Measurements from ENCODE around the gene UBAC2.

UBAC2 gene

DNA sequence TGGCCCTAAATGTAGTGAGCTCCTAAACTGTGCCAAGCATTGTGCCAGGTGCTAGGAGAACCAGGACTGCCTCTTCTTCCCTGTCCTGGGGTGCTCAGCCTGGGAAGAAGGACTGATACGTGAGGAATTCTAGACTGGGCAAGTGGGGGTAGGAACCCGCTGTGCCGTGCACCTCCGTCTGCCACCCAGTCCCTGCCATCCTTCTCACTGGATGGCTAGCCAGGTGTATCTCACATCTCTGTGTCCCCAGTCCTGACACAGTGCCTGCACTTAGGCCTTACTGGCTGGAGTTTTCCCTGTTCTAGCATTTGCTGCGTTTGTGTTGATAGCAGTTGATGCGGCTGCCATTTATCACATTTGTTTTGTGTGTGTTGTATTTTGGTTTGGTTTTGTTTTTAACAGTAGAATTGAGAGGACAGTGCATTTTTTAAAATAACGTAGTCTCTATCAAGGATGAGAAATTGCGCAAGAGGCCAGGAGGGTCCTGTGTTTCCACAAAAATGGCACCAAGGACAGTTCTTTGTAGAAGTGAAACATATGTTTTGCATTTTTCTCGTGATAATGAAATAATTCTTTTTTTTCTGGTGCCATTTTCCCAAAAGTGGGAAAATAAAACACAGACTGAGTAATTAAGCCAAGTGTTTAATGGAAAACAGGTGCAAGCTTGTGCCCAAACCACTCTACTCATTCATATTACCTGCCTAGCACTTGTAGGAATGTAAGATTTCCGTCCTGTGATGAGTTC, 111.3 kb downstream of the UBAC2 start:
- no peak for DNase-seq (ENCODE audit: low read depth in 3 of 3)

DNA sequence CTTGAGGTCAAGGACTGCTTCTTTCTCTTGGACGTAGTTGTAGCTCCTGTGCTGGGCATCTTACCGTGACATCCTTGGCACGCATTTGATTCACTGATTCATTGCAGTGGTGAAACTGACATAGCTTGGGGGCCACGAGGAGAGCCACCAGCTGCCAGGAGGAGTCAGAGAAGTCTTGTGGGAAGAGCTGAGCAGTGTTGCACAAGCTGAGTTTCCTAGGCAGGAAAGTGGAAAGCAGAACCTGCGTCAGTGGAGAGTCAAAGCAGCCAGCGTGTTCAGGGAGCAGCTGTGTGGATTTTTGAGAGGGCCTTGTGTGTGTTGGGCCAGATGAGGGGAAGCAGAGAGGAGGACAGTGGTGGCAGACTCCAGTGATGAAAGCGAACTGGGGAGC, 111.8 kb downstream of the UBAC2 start:
- DNase-seq (ENCODE audit: low read depth in 3 of 3): peak in 1 of 3 donors; percentile 49

DNA sequence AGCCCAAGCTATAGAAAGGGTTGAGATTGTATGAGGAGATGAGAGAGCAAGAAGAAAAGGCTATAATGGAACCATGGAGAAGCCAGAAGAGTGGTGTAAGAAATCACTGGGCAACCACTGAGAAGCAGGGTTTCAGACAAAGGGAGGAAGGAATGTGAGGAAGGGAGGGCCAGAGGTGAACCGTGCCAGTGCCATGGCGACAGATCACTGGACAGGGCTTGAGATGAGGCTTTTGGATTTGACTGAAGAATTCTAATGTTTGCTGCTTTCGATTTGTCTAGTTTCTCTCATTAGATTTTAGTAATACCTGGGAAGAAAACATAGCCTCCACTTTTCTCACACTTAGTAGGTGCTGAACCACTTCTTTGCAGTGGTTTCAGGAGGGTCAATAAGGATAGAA, 112.8 kb downstream of the UBAC2 start:
- no peak for DNase-seq (ENCODE audit: low read depth in 3 of 3)

DNA sequence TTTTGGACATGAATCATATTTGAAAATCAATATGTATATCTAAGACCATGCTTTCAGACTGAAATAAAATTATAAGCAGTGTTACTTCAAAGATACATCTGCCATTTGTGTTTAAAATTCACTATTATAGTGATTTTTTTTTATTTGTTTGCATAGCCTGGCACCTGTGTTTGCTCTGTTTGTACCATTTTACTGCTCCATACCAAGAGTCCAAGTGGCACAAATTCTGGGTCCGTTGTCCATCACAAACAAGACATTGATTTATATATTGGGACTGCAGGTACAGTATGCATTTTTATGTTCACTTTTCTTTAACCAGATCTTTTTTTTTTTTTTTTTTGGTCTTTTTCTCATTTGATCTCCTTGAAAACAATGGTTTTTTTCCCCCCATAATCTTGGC, 113.3 kb downstream of the UBAC2 start:
- DNase-seq (ENCODE audit: low read depth in 3 of 3): no peak

DNA sequence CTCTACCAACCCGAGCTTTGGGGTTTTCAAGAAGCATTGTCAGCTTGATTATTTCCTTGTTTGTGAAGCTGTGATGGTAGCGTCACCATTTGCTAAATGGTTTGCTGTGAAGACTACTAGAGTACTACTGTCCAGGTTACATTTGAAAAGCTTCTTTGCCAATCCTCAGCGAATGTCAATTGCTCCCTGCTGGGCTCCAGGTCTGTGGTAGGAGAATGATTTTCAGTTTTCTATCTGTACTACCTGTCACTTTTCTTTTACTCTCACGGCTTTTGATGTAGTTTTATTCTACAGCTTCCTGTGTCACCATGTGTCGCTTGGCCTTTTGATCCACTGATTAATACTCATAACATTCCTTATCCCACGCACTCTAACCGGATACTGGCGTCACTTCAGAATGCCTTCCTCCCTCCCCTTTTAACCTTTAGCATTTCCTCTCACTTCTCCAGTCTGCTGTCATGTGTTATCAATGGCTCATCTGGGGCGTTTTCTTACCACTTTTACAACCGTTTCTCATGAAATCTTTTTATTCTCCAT, 114.1 kb downstream of the UBAC2 start:
- DNase-seq (ENCODE audit: low read depth in 3 of 3): peak; percentile 51 to 62 (median 60)

DNA sequence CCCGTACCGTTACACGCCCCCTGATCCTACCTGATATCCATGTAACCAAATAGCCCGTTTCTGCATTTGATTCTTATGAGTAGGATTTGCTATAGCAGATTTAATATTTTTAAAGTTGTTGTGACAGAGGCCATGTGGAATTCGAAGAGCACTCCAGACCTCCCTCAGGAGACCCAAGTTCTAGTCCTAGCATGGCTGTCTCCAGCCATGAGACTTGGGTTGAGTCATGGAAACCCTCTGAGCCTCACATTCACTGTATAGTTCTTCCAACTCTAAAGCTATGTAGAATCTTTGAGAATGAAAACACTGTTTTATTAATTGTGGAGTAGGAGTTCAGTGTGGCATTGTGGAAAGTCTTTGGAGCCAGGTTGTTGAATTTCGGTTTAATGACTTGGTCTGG, 114.5 kb downstream of the UBAC2 start:
- DNase-seq (ENCODE audit: low read depth in 3 of 3): no peak

DNA sequence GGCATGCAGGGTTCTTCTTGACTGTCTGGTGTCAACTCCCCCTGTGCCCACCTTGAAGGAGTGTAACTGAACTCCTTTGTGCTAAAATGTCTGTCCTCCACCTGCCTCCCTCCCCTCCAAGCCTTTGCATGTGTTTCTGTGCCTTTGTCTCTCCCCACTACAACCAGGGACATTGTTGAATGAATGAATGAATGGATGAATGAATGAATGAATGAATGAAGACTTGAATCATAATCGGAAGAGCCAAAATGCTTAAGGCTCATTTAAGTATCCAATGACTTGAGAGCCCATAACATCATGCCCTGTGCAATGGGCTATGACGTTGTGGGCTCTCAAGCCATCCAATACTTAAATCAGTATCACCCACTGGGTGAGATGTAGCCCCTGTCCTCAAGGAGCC, 115.6 kb downstream of the UBAC2 start:
- no peak for DNase-seq (ENCODE audit: low read depth in 3 of 3)

DNA sequence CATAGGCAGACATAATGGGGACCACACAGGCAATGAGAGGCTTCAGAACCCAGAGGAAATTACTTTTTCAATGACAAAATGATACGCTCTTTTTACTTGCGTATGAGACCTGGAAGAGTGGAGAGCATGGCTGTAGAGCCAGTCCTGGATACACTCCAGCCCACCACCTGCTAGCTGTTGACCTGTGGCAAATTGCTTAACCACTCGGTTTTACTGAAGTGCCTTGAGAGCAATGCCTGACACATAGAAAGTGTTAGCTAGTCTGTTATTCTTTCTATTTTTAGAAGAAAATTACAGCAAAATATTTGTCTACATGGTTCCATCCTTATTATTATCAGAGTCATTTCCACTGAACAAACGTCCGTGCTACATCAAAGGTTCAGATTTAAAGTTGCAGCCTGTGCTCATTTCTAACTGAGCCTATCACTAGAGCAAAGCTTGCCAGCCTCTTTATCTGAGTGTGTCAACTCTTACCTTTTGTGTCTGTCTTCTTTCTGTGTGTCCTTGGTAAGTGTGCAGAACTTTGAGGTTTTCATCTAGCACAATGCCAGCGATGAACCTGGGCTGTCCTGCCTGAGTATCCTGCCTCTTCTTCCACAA, 116.1 kb downstream of the UBAC2 start:
- no peak for DNase-seq (ENCODE audit: low read depth in 3 of 3)

DNA sequence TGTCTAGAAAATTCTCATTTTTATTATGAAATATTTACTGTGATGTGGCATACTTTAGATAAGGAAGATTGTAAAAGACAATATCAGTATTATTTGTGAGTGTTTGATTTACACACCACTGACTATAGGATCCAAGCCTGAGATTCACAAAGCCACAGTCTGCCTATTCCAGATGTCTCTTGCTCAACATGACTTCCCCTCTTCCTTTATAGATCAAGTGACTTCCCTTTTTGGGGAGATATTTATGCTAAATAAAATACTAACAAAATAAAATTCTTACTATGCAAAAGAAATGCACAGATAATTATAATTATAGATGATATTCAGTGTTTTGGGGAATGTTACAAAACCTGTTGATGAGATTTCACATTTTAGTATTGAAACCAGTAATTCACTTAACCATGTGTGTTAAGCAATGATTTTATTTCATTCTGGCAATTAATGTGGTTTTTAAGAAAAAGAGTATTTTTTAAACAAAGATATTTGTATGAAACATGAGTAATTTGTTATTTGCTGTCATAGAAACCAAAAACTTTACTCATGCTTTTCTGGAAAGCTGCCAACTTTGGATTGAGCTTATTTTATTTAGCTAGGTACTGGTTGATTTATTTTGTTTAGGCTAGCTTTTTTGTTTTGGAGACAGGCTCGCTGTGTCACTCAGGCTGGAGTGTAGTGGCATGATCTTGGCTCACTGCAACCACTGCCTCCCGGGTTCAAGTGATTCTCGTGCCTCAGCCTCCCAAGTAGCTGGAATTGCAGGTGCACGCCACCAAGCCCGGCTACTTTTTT, 120.2 kb downstream of the UBAC2 start:
- DNase-seq (ENCODE audit: low read depth in 3 of 3): no peak

DNA sequence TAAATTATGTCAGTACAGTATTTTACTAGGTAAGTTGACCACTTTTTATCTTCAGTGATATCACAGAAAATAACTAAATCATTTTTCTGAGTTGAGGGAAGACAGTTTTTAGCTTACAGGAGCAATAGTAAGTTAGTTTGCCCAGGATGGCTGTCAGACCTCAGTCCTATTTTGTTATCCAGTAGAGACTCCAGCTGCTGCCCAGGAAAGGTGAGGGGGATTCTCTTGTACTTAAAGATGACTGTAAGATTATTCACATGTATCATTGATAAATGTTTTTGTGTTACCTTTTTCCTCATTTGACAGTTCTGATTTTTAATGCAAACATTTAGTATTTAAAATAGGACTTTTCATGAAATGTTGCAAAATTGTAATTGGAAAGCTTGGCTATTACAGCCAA, 121.1 kb downstream of the UBAC2 start:
- no peak for DNase-seq (ENCODE audit: low read depth in 3 of 3)

DNA sequence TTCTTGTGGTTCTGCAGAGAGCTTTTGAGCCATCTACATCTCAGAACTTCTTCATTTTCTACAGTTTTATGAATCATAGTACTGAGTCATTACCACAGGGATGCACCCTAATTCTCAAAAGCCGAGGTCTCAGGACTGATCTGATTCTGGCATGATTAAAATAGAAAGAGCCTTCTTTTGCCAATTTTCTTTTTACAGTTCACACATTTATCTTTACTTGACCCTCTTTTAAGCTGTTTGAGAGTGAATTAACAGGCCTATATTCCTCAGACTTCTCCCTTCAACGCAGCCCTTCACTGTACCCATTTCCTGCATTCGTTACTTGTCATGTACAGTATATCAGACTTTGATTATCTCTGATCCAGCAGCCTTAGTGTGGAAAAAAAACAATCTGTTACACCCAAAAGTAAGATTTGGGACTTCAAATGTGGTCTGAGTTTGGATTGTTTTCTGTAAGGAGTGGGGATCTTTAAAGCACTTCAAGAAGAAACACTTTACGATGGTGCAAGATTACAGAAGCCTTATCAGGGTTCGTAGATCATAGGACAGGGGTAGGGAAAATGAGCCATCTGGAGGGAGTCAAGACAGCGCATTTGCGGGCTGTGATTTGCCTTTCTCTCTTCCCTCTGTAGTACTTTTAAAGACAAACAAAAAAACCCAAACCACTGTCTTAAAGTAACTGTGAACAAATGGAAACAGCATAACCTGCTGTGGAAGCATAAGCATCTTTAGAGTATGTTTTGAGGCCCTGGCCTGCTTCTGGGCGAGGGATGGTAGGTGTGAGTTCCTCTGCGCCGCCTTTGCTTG, 121.8 kb downstream of the UBAC2 start:
- peak in 1 of 3 donors; percentile 41 for DNase-seq (ENCODE audit: low read depth in 3 of 3)

DNA sequence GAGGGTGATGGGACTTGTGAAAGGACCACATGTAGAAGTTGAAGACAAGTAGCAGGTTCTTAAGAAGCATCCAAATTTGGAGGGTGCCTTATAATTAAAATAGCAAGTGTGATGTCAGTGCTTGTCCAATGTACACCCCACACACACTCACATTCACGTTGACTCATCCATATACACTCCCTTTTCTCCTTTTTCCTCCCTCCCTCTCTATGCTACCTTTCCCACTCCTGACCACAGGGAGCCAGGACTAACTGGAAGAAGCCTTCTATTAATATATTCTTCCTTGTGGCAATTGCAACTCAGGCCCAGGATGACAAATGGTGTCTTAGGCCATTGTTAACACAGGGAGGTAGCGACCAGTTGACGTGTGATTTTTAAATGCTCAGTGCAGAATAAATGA, 122.8 kb downstream of the UBAC2 start:
- no peak for DNase-seq (ENCODE audit: low read depth in 3 of 3)

DNA sequence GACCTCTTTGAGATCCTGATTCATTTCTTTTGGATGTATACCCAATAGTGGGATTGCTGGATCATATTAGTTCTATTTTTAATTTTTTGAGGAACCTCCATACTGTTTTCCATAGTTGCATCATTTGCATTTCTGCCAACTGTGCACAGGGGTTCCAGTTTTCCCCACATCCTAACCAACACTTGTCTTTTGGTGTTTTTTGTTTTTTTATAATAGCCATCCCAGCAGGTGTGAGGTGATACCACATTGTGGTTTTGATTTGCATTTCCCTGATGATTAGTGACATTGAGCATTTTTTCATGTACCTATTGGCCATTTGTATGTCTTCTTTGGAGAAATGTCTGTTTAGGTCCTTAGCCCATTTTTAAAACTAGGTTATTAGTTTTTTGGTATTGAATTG, 125.4 kb downstream of the UBAC2 start:
- DNase-seq (ENCODE audit: low read depth in 3 of 3): no peak

DNA sequence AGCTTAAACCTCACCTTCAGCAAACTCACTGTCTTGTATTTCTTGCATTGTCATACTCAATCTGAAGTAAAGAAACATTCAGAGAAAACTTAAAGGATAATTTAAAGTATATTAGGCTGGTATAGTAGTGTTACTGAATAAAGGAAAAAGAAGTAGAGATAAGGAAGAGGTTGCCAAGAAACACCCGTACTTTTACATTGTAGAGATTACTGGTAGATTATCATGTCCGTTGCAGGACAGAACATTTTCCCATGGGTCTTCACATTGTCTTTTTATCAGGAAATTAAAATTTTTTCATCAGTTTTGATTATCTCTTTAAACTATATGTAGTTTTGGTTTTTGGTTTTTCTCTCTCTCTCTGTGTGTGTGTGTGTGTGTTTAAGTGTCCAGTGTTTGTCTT, 126.5 kb downstream of the UBAC2 start:
- DNase-seq (ENCODE audit: low read depth in 3 of 3): no peak

DNA sequence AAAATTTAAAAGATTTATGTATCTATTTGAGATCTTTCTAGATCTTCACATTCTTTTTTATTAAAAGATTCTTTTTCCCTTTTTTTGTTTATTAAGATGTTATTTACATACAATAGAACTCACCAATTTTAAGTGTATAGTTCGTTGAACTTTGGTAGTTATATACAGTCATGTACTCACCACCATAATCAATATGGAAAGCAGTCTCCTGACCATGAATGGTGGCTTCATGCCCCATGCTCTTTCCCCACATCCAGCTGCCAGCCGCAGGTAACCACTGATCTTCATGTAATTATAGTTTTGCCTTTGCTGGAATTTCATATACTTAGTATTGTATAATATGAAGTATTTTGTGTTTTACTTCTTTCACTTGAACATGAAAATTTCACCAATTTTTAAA, 127.1 kb downstream of the UBAC2 start:
- DNase-seq (ENCODE audit: low read depth in 3 of 3): no peak

DNA sequence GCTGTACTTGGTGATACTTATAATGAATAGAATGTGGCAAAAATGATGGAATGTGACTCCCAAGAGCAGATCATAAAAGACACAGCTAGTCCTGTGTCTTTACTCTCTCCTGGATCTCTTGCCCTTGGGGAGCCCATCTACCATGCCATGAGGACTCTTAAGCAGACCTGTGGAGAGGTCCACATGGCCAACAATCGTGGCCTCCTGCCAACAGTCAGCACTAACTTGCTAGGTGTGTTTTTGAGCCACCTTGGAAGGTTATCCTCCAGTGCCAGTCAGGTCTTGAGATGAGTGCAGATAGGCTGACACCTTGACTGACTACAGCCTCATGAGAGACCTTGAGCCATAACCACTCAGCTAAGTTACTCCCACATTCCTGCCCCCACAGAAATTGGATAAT, 128.8 kb downstream of the UBAC2 start:
- no peak for DNase-seq (ENCODE audit: low read depth in 3 of 3)

DNA sequence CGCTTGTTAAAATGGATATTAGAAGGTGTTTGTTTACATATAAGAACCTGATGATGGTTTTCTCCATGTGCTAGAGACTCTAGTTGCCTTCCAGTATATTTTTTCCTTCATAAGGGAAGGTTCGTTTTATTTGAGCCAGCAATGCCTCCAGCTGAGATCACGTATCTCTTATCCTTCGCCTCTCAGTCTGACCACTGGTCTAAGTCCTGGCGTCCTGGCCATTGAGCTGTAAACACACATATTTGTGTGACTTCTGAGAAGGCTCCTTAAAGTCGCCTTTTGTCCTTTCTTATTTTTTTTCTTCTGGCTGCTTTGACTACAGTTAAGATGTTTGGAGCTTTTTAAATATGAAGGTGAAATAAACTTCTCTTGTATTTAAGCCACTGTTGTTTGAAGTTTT, 130.3 kb downstream of the UBAC2 start:
- no peak for DNase-seq (ENCODE audit: low read depth in 3 of 3)

DNA sequence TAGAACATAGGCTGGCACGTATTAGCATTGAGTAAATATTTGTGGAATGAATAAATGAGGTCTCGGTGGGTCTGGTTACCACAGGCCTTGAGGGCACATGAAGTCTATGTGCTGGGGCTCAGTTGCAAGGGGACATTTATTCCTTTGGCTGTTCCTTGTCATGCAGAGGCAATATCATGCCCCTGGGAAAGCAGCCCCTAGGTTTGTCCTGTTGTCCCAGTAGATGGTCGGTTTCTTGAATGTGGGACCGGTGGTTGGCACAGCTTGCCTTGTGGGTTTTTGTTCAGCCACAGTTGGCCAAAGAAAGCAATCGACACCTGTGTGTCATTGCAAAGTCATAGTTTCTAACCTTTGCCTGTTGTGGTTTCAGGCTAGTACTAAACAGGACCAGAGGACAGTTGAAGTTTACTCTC, 131.2 kb downstream of the UBAC2 start:
- DNase-seq (ENCODE audit: low read depth in 3 of 3): no peak

DNA sequence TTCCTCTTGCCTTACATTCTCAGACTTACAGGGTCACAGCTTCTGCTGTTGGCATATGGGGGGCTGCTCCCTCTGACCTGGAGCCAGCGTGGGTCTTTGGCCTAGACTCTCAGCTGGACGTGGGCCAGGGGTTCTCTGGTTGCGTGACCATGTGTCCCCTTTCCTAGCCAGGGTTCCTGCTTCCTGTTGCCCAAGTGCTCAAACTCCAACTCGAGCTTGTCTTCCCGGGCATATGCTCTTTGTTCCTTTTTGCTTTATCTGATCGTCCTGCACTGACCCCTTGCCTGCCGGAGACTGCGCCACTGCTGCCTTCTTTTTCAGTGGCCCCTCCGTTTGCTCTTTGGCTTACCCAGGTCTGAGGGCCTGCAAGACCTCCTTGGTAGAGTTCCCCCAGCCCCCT, 131.8 kb downstream of the UBAC2 start:
- DNase-seq (ENCODE audit: low read depth in 3 of 3): no peak

DNA sequence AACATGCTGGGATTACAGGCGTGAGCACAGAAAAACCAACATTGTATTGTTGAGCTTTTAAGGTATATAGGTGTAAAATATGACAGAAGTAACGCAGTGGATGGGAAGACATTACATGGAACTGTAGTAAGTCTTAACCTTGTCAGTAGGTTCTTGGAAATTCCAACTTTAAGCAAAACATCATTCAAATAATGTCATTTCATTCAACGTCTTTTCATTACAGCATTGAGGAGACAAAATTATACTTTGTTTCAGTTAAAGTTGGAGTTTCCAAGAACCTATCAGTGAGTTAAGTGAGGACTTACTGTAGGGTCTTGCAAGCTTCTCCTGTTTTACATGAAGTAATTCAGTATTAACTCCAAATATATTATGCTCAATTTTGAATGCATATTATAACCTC, 133.6 kb downstream of the UBAC2 start:
- no peak for DNase-seq (ENCODE audit: low read depth in 3 of 3)

DNA sequence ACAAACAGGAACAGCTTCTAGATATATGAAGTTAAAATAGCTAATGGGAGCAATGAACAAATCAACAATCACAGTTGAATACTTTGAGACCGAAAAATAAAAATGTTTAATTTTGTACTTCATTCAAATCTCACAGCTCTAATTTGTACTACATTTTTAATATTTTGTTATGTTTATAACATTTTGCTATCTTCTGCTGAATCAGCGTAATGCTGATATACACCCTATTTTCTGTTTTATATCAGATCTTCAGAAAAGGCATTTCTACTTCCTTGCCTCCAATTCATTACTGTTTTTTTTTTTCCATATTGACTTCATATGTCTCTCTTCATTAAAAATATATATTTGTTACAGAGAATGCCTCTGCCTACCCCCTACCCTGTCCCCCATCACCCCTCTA, 134.4 kb downstream of the UBAC2 start:
- DNase-seq (ENCODE audit: low read depth in 3 of 3): no peak

DNA sequence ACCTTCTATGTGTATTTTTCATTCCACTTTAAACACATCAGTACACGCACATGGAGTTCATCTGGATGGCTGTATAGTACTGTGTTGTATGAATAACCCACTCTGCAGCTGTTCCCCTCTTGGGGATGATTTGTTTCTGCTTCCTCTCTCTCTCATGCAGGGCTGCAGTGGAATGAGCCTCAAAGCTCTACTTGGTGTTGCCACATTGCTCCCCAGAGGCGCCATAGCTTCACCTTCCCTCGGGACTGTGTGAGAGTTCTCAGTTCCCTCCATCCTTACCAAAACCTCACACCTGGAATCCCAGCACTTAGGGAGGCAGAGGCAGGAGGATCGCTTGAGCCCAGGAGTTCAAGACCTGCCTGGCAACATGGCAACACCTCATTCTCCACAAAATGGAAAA, 134.9 kb downstream of the UBAC2 start:
- no peak for DNase-seq (ENCODE audit: low read depth in 3 of 3)

Measured in stimulated activated CD4-positive, alpha-beta T cell treated with anti-CD3 and anti-CD28 coated beads, TNF-alpha, amount 100 ng/mL, for 48 hours (primary cell).